Measurements from ENCODE around the gene YOD1.

Gene YOD1

DNA sequence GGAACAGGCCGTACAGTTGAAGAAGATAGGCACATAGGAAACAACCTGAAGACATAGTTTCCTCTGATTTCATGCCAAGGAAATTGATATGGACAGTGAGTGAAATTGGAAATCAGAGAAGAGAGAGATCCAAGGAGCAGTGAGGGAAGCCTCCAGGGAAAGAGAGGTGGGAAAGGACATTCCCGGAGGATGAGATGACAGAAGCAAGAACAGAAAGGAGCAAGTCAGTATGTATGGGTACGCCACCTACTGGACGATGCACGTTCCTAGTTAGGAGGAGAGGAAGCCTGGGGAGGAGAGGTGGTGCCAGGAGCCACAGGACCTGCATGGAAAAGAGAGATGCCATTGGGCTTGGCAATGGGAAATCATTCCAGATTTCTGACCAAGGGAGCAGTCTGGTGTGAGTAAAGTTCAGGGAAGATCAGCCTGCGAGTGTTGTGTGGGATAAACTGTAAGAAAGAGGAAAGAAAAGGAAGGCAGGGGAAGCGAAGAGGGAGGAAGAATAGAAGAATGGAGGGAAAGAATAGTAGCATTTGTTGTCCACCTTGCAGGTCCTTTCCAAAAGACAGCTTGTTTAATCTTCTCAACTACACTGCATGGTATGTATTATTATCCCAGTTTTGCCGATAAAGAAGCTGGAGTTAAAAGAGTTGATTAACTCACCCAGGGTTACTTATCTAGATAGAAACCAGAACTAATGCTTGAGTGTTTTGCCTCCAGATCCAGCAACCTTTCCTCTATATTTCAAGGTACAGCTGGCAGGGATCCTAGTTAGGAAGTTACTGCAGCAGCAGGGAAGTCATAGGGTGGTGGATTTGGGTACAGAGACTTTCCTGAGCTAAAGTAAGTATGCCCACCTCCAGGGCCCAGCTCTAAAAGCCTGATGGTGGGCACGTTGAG is 45.8 kb downstream of the YOD1 start:
- no peak for DNase-seq

DNA sequence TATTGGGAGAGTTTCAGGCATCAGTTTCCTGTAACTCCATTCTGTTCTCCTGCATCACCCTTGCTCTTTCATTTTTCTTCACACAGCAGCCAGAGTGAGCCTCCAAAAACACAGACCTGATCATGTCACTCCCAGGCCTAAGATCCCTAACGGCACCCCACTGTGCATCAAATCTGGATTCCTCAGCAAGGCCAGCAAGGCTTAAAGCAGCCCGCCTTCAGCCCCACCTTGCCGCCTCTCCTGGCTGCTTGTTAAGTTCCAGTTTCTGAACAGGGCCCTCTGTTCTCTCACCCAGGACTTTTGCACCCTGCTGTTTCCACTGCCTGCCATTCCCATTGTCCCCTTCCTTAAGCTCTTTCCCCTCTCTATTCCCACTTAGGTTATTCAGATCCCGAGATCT is 47.8 kb downstream of the YOD1 start:
- DNase-seq, result no peak

GRCh38 chr1:207002724-207003146 is 48.3 kb downstream of the YOD1 start:
- no peak for DNase-seq

DNA sequence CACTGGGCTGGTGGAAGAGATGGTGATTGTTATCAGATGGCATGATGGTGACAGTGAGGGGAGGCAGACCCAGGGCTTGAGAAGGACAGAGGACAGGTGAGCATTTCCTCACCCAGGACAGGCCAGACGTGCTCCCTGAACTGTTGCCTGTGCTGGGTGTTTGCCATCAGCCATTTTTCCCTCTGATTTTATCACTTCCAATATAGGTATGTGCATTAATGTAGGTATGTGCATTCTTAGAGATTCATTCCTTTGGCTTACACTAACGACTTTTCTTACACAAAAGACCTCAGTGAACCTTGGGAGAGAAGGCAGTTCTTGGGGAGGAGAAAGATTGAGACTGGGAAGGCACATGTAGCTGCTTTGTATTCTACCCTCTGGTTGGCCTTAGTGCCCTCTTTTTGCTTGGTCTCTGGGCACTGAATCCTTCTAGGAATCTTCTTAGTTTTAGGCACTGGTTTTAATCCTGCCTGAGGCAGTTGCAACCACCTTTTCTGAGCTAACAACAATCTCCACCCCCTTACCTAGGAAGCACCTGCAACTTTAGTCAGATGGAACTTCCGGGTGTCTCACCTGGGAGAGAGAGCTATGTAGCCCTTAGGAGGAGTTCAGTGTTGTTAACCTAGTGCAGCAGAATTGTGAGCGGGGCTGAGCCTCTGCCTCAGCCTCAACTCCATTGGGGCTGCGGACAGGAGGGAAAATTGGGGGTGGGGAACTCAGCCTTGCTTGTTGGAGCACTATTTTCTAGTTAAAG is 49.3 kb downstream of the YOD1 start:
- DNase-seq, result no peak

- no peak for DNase-seq
Measured at GRCh38 chr1:207000651-207001291, 50.2 kb downstream of the YOD1 start.

- DNase-seq, result no peak
Measured at GRCh38 chr1:206998816-206999215, 52.2 kb downstream of the YOD1 start.

Measured in SIG-M5 (cell line).